Fibroblast of villous mesenchyme (primary cell): ENCODE results near the gene ARL17B. TPM values are rescaled to one million over a fixed set of nuclear protein-coding genes. Genes with fewer than 3 reads are reported as not detected.
"Not testable (repeated sequence)": the region's sequence is repeated elsewhere in the genome, so short reads cannot be mapped to it uniquely, and the experiment has no call there.

Experiments
- DNase-seq: peaks from one replicate; pipeline ENCODE4 v3.0.0-alpha.2; 2010; ENCODE audit warnings: low read depth
- H3K4me3 ChIP-seq: 2 replicates; pipeline ENCODE4 v1.5.1; 2011; ENCODE audit warnings: low read depth, mild to moderate bottlenecking, low read length
- total RNA-seq: library from RNA; depleted of rRNA; stranded (reverse); fragments of >200 nt; gene quantifications from 2 replicates; pipeline ENCODE4 v1.2.3, GENCODE V29; 2012

The ARL17B gene
- total RNA-seq, result 3.5 and 4.7 TPM in 2 replicates

DNA sequence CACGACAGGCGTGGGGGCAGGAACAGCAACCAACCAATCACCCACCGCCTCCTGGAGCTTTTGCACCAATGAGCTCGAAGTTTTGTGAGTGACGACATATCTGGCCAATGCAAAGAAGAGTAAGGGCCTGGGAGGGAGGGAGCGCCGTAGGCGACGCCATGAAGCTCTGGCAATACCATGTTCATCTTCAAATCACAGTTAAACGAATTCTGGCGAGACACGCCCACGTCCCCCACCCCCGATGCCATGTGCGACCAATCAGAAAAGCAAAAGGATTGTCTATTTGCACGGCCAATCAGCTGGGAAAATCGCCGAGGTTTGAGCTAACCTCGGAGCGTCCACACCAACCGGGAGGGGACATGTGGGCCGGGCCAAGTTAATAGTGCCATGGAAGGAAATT, at the start of gene ARL17B:
TSS of gene ARL17B (minus strand) at position 12 of the 400 bp plus-strand sequence. CDS start 3,369 bp downstream, outside the sequence.
- DNase-seq, H3K4me3 ChIP-seq: not testable (repeated sequence)

DNA sequence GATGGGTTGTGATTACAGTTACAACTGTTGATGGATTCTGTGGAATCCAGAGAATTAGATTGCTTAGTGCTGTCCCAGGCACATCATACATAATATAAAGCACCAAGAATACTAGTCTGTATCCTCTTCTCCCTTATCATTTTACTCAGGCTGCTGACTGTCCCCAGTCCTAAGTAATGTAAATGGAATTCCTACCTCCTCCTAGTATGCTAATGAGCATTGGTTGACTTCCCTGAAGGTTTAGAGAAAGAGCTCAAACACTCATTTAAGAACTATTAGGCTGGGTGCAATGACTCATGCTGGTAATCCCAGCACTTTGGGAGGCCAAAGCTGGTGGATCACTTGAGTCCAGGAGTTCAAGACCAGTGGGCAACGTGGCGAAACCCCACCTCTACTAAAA, 48.3 kb upstream of the ARL17B start:
- not testable (repeated sequence) for DNase-seq

DNA sequence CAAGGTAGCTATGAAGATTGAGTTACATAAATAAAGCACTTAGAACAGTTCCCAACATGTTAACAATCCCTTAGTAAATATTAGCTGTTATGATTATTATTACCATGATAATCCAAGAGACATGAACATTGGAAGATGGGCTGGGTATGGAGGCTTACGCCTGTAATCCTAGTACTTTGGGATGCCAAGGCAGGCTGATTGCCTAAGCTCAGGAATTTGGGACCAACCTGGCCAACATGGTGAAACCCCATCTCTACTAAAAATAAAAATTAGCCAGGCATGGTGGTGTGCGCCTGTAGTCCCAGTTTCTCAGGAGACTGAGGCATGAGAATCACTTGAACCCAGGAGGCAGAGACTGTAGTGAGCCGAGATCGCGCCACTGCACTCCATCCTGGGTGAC, 45.6 kb upstream of the ARL17B start:
- DNase-seq, H3K4me3 ChIP-seq: not testable (repeated sequence)

More for the DNA sequence above, 48.3 kb upstream of the ARL17B start:
- not testable (repeated sequence) for H3K4me3 ChIP-seq

DNA sequence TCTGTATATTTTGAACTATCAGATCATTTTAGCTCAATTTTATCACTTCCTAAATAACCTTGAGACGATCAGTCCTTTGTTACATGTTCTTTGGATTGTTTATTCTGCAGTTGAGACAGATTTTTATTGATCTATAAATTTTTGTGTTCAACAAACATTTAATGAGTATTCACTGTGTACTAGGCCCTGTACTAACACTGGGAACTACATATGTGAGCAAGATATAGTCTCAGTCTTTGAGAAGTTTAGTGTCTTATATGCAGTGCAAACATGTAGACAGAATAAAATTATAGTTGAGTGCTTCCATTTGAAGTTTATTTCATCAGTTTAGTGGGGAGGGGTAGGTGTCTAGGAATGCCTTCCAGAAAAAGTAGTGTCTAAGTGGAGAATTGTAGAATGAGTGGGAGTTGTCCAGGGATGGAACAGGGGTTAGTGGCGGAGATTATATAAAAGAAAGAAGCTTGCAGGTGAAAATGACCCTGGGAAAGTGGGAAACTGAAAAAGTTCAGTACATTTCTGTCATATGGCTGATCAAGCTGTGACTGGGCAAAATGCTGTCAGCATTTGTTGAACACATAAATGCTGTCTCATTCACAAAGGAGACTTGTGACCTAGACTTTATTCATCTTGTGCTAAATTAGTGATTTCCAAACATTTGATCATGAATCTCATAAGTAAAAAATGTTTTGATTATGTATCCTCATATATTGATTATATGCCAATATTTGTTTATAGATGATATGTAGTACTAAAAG, 39.6 kb upstream of the ARL17B start:
- not testable (repeated sequence) for DNase-seq, H3K4me3 ChIP-seq

DNA sequence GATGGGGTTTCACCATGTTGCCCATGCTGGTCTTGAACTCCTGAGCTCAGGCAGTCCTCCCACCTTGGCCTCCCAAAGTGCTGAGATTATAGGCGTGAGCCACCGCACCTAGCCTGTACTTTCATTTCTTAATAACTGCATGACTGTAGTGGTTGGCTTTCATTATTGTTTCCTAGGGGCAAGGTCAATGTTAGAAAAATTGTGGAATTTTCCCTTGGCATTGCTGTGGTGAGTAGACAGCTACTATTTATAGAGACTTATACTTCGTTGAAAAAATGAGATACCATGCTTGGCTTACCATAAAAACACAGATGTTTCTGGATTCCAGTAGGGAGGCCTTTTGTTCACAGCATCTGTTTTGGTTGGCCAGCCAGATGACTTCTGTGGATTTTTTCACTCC, 39.0 kb upstream of the ARL17B start:
- not testable (repeated sequence) for DNase-seq, H3K4me3 ChIP-seq

DNA sequence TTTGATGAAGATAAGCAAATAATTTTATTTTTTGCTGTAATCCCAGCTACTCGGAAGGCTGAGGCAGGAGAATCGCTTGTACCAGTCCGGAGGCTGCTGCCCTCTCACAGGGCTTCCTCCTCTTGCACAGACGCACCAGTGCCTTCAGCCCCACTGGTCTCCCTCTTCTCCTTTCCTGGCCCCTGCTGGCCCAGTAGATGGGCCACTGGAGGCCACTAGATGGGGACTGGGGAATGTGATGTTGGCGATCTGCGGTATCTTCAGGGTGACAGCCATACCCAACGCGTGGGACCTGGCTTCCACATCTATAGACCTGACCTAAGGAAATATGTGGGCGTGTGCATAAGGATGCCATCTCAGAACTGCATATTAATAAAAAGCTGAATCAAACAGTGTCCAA, 38.4 kb upstream of the ARL17B start:
- not testable (repeated sequence) for H3K4me3 ChIP-seq, DNase-seq

DNA sequence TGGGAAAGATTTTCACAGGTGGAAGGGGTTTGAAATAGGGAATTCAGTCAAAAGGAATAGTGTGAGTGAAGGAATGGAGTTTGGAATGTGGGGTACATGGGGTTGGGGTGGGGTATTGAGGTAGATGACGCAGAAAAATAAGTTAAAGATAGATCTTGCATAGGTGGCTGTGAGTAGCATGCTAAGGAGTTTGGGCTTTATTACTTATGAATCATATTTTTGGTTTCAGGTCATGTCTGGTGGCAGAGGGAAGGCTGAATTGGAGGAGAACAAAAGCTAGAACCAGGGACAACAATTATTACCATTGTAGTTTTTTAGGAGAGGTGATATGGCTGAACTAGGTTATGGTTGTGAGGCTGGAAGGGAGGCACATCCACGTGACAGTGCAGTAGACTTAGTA, 34.7 kb upstream of the ARL17B start:
- H3K4me3 ChIP-seq, DNase-seq: not testable (repeated sequence)

DNA sequence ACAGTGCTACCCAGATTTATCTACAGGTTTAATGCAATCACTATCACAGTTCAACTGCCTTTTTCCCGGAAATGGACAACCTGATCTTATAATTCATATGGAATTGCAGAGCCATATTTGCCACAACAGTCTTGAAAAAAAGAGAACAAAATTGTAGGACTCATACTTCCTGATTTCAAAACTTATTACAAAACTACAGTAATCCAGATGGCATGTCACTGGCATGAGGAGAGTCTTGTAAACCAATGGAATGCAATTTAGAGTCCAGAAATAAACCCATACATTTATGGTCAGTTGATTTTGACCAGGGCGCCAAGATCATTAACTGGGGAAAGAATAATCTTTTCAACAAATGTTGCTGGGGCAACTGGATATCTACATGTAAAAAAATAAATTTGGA, 32.1 kb upstream of the ARL17B start:
- H3K4me3 ChIP-seq, DNase-seq: not testable (repeated sequence)

DNA sequence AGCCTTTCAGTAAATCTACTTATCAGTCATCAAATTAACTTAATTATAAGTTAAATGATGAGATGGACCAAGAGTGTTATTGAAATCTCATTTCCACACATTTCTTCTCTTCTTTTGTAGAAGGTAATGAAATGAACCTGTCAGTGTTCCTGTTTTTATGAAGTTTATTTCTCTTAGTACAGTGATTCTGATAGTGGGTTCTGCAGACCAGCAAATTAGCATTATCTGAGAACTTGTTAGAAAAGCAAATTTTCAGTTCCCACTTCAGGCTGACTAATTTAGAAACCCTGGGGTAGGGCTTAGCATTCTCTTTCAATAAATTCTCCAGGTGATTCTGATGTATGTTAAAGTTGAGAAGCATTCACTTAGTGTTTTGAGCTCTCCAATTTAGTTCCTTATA, 23.9 kb upstream of the ARL17B start:
- H3K4me3 ChIP-seq, DNase-seq: not testable (repeated sequence)

DNA sequence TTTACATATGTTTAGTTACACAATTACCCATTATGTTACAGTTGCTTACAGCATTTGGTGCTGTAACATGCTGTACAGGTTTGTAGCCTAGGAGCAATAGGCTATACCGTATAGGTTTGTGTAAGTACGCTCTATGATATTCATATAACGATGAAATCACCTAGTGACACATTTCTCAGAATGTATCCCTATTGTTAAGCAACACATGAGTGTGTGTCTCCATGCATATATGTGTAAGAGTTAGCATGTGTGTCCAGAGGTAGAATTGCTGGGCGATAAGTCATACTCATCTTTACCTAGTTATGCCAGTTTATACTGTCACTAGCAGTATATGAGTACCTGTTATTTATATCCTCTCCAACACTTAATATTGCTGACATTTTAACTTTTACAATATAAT, 21.6 kb upstream of the ARL17B start:
- DNase-seq, H3K4me3 ChIP-seq: not testable (repeated sequence)

DNA sequence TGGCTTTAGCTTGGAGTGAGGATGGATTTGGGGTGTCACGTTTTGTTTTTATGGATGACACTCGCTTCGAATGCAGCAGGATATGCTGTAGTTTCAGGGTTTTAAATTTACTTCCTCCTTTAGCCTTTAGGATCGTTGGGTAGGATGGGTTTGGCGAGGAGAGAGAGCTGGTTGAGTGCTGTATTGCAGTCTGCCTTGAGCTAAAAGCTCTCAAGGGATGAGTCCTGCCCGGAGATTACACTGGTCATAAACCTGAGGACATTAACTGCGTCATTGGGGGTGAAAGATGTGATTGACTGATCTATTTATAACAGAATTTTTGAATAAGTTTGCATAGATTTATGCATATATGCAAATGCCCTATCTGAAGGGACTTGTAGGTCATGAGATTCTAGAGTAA, 11.9 kb upstream of the ARL17B start:
- not testable (repeated sequence) for DNase-seq, H3K4me3 ChIP-seq

DNA sequence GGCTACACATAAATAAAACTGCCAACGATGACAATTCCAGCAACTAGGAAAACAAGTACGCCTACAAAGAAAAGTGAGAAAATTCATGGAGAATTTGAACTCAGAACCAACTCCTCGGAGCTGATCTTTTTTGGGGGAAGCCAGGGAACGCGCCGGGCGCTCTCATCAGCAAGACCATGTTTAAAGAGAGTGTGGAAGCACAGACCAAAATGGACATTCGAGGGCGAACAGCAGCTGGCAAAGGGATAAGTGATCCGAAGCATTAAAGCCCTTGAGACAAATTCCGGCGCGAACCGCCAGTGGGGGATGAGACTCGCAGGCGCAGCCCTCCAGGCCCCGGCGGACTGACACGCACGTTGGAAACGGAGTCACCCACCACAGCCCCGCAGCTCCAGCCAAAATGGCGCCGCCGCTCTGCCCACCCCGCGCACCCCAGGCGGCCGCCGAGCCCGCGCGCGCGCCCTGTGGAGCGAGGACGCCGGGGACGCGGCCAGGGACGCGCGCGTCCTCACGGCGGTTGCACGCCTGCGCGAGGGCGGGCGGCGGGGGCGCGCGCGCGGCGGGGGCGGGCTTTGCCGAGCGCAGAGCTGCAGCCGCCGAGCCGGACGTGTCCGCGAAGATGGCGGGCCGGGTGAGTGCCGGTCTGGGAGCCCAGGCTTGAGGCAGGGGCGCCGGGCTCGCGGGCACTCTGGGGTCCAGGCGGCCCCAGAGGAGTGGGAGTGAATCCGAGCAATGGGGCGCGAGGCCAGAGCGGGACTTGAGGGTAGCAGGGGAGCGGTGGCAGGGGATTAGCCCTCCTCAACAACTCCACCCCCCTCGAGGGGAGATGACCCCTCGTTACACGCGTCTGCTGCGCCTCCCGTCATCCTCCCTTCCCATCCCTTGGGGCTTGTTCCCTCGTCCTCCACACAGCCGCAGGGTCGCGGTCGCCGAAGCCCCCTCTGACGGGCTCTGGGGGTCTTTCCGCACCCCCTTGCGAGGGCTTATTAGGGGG, 11.0 kb upstream of the ARL17B start:
- not testable (repeated sequence) for H3K4me3 ChIP-seq, DNase-seq

DNA sequence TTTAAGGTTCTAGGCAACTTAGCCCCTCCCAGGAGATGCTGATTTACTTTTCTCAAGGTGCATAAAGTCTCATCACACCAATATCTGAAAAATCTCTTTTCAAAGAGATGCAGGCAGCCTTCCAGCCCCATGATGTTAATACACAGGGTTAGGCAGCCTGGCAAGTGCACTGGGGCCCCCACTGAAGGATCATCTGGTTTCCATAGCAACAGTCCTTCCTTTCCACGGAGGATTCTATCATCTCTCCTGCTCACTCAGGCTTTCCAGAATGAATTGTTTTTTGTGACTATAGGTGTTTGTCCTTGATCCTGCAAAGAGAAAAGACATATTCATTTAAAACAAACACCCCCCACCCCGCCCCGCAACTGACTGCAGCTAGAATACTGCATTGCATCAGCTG, 6.0 kb upstream of the ARL17B start:
- not testable (repeated sequence) for DNase-seq, H3K4me3 ChIP-seq

DNA sequence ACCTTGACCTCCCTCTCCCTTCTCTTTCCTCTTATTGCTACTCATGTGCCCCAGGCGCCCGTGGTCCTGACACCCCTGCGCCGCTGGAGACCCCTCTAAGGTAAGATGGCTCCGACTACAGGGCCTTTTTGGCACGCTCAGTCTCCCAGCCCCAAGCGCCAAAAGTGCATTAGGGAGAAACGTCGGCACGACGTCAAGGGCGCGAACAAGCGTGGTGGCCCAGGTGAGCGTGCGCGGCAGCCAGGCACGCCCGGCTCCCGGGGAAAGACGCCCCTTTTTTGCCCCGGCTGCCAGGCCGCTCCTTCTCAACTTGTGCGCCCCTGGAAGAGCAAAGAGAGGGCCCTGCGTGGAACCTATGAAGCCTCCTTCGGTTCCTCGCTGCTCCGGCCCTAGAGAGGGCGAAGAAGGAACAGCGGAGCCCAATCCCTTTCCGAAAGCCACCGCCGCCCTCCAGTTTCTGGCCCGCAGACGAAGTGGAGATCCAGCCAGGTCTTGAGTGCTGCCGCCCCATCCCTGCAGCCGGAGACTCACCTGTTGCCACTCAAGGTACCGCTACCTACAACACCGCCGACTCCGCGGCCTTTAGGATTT, 326 bp downstream of the ARL17B start:
- not testable (repeated sequence) for H3K4me3 ChIP-seq, DNase-seq

DNA sequence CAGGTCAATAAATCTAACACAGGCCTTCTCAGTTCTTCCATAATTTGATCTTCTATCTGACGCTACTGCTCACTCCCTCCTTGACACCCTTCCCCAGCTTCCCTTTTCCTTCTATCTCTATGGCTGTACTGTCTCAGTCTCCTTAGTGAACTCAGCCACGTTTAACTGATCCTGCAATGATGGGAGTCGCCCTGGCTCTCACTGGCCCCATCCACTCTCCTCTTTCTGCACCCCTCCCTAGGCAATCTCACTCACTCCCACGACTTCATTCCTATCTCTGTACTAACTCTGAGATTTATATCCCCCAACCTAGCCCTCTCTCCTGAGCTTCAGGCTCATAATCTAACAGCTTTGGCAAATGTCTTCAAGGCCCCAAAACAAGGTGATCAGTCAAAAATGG, 7.7 kb downstream of the ARL17B start:
- not testable (repeated sequence) for H3K4me3 ChIP-seq, DNase-seq

DNA sequence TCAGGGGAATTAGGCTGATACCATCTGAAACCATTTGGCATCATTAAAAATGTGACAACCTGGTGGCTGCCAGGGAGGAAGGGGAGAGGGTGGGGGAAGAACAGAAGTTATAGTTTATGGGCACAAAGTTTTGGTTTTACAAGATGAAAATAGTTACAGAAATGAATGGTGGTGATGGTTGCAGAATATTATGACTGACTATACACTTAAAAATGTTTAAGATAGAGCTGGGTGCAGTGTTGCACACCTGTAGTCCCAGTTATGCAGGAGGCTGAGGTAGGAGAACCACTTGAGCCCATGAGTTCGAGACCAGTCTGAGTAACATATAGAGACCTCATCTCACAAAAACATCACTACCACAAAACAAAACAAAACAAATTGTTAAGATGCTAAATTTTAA, 12.5 kb downstream of the ARL17B start:
- H3K4me3 ChIP-seq, DNase-seq: not testable (repeated sequence)

DNA sequence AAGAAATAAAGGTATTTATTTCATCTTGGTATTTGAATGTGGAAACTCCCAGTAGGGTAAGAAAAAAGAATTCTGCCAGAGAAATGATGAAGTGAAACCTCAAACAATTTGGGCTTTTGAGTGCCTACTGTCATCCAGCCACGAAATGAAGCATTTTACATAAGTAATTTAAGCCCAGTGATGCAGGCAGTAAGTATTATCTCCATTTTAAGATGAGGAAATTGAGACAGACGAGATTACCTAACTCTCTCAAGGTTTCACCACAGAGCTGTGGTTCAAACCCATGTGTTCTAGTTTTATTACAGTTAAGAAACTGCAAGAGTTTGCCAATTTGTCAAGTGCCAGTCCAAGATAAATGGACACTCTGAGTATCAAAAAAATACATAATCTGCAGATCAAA, 13.2 kb downstream of the ARL17B start:
- H3K4me3 ChIP-seq, DNase-seq: not testable (repeated sequence)

DNA sequence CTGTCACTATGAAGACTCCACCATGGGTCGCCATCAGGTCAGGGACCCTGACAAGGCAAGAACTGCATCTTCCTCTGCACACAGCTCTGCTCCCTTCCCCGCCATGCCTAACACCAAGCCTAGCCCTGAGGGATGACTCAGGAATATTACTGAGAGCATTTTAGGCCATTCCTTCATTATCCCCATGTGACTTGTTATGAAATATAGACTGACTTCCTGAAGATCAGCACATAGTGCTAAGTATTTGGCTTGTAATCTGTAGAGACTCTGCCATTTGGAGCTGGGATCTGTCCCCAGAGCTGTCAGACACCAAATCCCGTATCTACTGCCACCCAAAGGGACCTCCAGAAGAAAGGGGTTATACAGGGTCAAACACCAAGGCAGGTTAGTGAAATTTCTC, 19.4 kb downstream of the ARL17B start:
- not testable (repeated sequence) for DNase-seq, H3K4me3 ChIP-seq

DNA sequence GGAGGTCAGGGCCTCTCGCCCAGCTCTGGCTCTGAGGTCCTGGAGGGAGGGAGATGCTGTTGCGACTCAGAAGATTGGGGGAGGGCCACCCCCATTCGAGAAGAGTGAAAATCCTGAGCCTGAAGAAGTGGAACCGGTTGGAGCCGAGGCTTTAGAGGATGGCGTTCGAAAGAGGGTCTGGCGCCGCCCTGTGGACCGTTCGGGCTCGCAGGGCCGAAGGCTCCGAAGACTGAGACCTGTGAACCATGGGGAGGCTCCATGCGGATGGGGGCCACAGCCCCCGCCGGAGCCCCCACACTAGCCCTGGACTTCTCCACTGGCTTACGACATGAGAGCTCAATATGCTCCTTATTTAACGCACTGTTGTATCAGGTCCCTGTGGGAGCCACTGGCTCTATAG, 20.3 kb downstream of the ARL17B start:
- not testable (repeated sequence) for DNase-seq, H3K4me3 ChIP-seq
